Putamen (tissue), 1 donor: ENCODE data around the gene FXN.
"Not testable (repeated sequence)": the region's sequence is repeated elsewhere in the genome, so short reads cannot be mapped to it uniquely, and the experiment has no call there.

Experiments used
- DNase-seq: peaks from one replicate; pipeline ENCODE4 v3.0.0-alpha.2; 2016; ENCODE audit warnings: low spot score

The FXN gene

DNA sequence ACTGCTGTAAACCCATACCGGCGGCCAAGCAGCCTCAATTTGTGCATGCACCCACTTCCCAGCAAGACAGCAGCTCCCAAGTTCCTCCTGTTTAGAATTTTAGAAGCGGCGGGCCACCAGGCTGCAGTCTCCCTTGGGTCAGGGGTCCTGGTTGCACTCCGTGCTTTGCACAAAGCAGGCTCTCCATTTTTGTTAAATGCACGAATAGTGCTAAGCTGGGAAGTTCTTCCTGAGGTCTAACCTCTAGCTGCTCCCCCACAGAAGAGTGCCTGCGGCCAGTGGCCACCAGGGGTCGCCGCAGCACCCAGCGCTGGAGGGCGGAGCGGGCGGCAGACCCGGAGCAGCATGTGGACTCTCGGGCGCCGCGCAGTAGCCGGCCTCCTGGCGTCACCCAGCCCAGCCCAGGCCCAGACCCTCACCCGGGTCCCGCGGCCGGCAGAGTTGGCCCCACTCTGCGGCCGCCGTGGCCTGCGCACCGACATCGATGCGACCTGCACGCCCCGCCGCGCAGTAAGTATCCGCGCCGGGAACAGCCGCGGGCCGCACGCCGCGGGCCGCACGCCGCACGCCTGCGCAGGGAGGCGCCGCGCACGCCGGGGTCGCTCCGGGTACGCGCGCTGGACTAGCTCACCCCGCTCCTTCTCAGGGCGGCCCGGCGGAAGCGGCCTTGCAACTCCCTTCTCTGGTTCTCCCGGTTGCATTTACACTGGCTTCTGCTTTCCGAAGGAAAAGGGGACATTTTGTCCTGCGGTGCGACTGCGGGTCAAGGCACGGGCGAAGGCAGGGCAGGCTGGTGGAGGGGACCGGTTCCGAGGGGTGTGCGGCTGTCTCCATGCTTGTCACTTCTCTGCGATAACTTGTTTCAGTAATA lies at the start of gene FXN:
FXN (plus strand) TSS at position 315 of the 871 bp plus-strand sequence; CDS start at position 346, 31 bp downstream.
- DNase-seq: peak; percentile 77

DNA sequence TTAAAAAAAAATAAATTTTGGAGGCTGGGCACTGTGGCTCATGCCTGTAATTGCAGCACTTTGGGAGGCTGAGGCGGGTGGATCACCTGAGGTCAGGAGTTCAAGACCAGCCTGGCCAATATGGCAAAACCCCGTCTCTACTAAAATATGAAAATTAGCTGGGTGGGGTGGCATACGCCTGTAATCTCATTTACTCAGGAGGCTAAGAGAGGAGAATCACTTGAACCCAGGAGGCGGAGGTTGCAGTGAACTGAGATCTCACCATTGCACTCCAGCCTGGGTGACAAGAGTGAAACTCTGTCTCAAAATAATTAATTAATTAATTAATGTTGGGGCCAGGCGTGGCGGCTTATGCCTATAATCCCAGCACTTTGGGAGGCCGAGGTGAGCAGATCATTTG lies 48.6 kb upstream of the FXN start:
- DNase-seq: not testable (repeated sequence)

DNA sequence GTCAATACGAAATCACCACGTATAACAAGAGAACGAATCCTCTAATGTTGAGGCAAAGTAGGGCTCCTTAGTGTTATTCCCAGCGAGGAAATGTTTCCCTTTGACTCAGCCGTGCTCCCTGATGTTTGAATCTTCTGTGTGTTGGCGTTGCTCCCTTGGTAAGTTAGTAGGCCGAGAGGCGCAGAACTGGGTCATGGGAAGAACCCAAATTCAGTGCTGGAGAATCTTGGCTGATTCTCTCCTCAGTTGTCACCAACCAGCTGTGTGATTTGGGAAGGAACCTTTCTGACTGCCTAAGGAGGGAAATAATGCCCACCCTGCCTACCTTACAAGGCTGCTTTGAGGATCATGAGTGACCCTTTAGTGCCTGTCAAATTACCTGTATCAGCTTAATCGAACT lies 44.1 kb upstream of the FXN start:
- no peak for DNase-seq

DNA sequence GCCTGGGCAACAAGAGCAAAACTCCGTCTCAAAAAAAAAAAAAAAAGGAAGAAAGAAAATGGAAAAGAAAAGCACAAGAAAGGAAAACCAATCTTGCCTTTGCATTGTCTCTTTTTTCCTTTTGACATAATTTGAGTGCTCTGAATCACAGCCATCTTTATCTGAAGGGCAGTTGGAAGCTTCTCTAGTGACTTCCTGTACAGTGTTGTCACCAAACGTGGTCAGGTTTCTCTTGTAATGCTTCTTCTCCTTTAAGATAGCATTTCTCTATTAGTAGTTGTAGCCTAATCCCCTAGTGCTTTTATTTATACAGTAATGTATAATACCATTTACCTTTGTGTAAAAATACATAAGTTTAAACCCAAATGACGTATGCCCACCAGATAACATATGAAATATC lies 39.8 kb upstream of the FXN start:
- DNase-seq: no peak

DNA sequence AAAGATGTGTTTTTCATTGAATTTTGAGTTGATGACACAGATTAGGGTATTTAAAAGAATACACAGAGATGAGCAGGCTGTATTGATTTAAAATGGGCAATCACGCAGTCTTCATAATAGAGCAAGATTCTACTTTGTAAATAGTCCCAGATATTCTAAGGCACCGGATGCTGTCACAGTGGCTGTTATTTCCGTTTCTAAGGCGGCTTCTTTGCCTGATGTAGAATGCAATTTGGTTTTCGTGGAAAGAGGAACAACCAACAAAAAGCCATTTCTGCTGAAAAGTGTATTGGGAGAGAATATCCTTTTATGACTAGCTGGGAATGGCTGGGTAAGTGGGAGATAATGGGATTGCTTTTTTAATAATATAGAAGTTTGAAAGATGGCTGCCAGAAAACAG lies 39.1 kb upstream of the FXN start:
- DNase-seq: no peak

DNA sequence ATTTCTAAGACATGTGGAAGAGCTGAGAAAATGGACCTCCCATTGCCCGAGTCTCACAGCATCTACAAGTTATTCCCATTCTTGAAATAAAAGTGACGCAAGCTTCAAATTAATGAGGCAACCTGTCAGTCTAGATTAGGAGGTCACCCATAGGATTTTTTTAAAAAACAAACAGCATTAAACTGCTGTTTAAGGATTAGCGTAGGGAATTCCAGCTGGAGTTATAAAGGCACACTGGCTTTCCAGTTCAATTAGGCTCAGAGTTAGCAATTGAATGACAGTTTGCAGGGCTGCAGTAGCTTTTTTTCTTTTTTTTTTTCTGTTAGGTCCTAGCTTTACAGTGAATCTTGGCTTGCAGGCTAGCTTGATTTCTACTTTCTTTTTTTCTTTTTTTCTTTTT lies 37.9 kb upstream of the FXN start:
- no peak for DNase-seq

DNA sequence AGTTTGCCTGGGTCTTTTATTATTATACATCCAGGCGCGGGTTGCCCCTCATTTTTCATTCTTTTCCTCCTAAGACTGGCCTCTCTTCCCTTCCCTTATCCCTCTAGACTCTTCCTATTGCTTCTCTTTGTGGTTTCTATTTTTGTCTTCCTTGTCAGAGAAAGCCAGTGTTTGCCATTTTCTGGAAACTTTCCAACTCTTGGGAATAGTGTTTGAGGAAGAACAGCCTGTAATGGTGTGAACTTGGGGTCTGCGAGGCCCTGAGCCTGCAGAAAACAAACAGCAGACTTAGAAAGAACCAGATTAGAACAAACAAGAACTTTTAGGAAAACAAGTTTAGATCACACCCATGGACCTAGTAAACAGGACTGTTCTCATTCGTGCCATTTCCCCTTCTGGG lies 37.2 kb upstream of the FXN start:
- DNase-seq: no peak

DNA sequence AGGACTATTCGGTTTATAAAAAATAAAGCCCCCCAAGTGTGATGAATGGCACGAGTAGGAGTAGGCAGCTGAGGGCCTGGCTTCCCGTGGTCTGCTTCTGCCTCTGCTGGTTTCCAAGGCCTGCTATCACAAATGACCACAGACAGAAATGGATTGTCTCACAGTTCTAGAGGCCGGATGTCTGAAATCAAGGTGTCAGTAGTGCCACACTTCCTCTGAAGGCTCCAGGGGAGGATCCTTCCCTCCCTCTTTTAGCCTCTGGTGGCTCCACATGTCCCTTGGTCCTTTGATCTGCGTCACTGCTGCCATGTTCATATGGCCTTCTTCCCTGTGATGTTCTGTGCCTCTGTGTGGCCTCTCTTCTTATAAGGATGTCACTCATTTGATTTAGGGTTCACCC lies 36.7 kb upstream of the FXN start:
- no peak for DNase-seq

DNA sequence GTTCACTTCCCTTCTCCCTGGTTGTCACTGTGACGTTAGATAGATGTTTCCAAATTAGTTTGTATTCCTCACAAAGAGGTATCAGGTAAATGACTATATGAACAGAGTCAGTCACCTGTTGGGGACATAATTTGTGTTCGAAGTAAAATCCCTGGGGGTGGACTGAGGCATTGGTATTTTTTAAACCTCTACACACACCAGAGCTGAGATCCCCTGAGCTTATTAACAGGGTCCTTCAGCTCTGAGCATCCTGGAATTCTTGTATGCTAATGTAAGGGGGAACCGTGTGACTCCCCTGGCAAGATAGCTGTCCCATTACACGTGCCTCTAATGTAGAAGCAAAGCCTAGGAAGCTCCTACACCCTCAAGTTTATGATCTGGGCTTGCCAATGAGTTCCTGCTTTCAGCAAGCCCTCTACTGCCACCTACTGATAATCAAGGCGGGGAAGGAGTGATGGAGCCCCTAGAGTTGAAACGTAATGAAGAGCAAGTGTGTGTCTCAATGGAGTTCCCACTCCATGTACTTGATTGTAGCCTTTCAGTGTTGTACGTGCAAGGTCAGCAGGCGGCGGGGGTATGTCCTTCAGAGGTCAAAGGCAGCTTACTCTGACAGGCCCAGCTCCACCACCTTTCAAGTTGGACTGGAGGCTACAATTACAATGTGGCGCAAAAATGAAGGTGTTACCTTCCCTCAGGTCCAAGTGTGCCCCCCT lies 36.0 kb upstream of the FXN start:
- peak; percentile 65 for DNase-seq

DNA sequence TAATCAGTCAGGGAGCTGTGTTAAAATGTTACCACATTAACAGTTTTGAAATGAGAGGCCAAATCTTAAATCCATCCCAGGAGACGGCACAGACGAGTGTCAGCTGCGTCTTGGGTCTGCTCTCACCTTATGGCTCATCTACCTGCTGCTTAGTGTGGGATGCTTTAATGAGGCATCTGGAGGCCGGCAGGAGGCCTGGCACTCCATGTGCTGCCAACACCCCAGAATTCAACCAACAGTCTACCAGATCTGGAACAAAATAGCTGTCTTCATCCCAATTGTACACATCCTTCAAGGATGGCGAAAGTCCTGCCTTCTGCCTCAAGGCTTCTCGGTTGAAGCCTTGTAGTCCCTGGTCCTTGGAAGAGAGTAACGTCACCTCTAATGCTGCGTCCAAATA lies 33.6 kb upstream of the FXN start:
- DNase-seq: no peak

DNA sequence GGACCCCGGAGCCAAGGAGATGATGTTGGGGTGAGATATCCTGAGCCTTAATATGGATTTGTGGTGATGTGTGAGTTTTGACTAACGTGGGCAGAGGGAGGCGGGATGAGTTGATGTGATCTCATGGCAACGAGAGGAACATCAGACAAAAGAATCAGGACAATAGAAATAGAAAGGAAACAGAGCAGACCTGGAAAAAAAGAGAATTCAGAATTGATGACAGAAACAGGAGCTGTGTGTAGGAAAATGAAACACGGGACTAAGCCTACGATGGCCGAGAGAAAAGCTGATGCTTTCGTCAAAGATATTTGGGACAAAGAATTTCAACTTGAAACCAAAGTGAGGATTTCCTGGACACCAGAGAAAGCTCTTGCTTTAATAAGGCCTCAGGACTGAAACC lies 32.5 kb upstream of the FXN start:
- DNase-seq: no peak

DNA sequence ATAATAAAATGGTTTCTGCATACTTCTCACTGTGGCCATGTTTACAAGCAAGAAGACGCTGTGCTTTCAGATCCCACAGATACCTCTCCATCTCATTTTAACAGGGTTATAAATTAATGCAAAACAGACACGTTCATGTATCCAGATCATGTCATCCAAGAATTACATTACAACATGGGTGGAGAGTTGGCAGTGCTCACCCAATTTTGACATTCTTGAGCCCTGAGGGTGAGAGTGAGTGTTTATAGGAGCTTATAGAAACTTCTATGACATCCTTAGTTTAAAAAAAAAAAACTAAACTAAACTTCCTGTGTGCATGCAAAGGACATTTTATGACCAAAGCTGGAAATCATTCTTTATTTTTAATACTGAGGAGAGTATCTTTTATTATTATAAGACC lies 30.7 kb upstream of the FXN start:
- no peak for DNase-seq

DNA sequence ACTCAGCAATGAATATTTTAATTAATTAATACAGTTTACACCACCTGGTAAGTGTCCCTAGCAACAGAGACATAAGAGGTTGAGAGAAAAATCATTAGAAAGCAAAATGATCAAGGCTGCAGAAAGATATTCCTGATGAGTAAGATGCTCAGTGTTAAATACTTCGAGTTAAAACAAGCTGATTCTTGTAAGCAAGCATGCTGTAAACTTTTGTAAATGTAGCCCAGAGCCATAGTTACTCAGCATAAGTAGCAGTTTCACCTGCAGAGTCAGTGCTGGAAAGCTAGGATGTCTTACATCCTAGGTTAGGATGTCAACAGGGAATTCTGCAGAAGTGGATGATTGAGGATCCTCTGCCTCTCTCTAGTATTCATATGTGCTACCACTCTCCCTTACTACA lies 25.8 kb upstream of the FXN start:
- no peak for DNase-seq

DNA sequence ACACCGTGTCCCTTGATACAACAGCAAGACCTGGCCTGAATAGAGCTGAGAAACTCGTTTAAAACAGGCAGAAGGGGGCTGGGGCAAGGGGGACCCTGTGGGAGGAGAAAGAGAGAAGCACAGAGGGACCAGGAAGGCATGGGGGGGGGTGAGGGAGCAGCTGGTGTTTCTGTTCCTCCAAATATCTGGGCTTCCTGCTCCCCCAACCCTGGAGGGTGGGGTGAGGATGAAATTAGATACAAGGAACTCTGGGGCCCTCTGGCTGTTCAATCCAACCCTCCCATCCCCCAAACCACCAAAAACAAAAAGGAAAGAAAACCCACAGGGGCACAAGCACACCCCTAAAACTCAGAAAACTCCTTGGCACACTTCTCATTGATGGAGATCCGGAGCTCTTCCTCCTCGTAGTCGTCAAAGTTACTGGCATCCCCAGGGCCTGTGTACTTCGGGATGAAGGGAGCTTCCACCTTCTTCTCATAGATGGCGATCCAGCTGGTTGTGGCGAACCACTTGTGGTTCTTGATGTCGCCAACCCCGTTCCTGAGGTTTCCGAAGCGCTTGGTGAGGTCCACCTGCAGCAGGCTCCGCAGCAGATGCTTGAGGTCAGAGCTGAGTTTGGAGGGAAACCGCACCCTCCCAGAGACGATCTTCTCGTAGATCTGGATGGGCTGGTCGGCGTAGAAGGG lies 22.7 kb upstream of the FXN start:
- no peak for DNase-seq

DNA sequence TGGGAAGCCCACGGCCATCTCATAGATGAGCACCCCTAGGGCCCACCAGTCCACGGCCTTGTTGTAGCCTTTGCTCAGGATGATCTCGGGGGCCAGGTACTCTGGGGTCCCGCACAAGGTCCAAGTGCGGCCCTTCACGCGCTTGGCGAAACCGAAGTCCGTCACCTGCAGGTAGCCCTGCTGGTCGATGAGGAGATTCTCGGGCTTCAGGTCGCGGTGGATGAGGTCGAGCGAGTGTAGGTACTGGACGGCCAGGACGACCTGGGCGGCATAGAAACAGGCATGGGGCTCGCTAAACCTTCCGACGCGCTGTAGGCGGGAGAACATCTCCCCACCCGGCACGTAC lies 22.2 kb upstream of the FXN start:
- DNase-seq: no peak

DNA sequence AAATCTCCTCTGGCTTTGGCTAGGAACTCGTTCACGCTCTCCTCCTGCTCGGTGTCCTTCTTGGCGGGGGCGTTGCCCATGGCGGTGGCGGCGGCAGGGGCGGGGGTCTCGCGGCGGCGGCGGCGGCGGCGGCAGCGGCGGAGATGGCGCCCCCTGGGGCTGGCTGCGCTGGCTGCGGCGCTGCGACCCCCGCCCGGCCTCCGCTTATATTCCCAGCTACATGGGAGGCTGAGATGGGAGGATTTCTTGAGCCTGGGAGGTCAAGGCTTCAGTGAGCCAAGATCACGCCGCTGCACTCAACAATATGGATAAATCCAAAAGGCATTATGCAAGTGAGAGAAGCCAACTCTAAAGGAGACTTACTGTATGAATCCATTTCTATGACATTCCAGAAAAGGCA lies 21.5 kb upstream of the FXN start, which contains the start of gene PRKACG:
PRKACG (minus strand) TSS at position 101 of the 400 bp plus-strand sequence; CDS start at position 80, 21 bp downstream.
- no peak for DNase-seq

DNA sequence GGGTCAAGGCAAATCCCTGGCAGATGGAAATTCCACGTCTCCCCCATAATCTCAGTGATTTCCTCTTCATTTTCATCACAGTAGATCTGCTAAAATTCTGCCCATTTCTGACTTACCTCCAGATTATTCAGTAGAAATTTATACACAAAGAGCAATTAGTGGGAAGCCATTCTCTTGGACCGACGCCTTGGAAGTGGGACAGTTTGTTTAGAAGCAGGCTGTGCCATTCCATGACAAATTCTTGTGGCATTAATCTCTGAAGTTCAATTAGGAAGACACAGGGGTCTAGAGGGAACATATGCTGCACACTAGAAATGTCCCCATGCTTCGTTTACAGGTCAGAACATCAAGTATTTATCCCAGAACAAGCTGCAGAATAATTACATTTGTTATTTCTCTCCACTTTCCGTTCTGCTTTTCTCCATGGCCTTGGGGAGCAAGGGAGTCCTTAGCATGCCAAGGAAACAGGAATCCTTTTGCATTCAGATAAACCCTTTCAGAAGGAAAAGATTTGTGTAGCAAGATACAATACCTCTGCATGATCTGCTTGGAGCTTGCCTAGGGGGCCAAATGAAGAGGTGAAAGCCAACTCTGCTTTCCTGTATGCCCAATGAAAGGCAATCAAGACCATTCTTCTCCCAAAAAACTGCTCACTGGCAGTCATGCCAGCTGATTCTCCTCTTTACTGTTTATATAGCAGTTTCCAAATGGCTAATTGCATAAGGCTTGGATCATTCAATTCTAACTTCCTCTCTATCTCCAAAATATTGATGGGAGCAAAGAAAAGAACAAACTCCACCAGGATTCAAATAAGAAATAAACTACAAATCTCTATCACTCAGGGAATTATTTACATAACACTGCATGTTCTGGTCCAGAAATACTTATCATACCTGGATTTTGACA lies 19.1 kb upstream of the FXN start:
- no peak for DNase-seq

DNA sequence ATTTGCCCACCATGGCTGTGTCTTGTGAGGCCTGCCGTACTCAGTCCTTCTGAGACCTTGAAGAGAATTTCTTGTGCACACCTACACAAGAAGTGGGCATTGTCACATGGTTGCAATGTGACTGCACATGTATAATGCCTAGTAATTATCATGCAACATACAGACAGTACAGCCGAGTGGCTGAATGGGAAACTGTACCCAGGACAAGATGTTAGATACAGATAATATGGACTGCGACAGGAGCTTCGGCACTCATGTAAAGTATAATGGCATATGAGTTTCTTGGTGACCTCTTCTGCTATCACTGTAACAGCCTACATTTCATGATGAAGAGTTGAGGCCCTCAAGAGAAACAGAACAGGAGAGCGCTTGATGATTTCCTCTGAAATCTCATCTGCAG lies 16.8 kb upstream of the FXN start:
- no peak for DNase-seq

DNA sequence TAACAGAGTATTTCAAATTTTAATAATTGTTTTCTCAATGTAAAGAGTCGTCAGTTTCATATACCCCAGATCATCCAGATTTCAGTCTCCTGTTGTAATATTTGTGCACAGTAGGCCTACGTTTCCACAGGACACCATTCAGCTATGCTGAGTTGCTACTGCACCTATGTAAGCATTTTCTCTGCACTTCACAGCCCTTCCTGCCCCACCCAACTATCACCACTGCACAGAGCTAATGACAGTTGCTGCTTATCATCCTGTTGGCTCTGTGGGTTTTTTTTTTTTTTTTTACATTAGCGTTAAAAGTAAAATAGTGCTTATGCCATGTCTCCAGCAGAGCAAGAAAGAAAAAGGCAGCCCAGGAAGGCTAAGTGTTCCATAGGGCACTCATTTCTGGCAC lies 15.7 kb upstream of the FXN start:
- DNase-seq: no peak

DNA sequence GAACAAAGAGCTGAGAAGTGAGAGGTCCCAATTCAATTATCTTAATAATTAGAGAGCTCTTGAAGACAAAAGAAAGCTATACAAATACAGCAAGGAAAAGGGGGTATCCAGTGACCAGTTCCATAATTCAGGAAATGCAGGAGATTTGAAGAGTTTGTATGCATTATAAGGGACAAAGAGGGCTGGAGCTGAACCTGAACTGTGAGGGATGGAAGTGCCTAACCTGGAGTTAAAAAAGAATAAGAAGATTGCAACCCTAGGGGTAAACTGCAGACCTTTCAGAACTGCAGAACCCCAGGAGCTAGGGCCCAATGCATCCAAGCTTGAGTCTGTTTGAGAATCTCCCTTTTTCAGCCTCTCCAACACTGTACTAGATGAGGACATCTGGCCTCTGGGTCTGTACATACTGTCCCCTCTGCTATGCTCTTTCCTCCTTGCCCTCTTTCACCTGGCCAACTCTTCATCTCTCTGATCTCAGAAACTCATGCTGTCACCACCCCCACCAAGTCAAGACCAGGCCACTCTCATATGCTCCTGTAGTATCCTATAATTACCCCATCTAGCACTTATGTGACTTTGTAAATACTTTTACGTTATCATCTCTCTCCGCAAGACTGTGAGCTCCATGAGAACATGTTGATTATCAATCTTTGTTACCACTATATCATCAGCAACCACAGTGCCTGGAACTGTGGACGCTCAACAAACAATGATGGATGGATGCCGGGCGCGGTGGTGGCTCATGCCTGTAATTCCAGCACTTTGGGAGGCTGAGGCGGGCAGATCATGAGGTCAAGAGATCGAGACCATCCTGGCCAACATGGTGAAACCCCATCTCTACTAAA lies 15.0 kb upstream of the FXN start:
- no peak for DNase-seq

DNA sequence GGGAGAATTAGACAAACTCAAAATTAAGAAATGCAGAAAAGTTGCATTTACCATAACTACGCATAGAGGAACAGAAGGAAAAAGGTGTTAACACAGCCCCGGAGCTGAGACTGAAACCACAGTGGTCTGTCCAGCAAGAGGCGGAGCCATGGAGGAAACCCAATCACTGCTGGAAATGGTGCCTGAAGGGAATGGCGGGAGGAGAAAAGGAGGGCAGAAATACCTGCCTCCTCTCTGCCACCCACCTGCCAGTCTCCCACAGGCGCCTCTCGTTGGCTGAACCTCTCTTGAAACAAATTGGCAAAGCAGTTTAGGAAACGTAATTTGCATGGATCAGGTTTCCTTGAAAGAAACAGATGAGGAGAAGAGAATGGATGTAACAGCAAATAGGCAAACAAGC lies 11.9 kb upstream of the FXN start:
- no peak for DNase-seq
